ENCODE data around the gene SSBP3.
"Not testable (repeated sequence)": the region's sequence is repeated elsewhere in the genome, so short reads cannot be mapped to it uniquely, and the experiment has no call there.

GRCh38 chr1:54449431-54449830, 43.2 kb upstream of the SSBP3 start:
- TF ChIP-seq, protein P1, sequence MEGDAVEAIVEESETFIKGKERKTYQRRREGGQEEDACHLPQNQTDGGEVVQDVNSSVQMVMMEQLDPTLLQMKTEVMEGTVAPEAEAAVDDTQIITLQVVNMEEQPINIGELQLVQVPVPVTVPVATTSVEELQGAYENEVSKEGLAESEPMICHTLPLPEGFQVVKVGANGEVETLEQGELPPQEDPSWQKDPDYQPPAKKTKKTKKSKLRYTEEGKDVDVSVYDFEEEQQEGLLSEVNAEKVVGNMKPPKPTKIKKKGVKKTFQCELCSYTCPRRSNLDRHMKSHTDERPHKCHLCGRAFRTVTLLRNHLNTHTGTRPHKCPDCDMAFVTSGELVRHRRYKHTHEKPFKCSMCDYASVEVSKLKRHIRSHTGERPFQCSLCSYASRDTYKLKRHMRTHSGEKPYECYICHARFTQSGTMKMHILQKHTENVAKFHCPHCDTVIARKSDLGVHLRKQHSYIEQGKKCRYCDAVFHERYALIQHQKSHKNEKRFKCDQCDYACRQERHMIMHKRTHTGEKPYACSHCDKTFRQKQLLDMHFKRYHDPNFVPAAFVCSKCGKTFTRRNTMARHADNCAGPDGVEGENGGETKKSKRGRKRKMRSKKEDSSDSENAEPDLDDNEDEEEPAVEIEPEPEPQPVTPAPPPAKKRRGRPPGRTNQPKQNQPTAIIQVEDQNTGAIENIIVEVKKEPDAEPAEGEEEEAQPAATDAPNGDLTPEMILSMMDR (IDR thresholded peaks at IDR 0.05; ENCODE audit: borderline replicate concordance, extremely low read depth, low read length, poor library complexity, severe bottlenecking): not testable (repeated sequence)
- TF ChIP-seq EZH2 (IDR thresholded peaks at IDR 0.05; ENCODE audit: borderline replicate concordance, low read depth, low read length, severe bottlenecking): not testable (repeated sequence)

Measured in DND-41 (cell line).